ENCODE data around the gene GPRIN1. TPM values are rescaled to one million over a fixed set of nuclear protein-coding genes. Genes with fewer than 3 reads are reported as not detected.

The GPRIN1 gene
- total and polyA plus RNA-seq, 2 of the 4 experiments (the other 2 are of a cell fraction), result 3.0 to 4.7 TPM

GRCh38 chr5:176560364-176560763 lies 49.6 kb downstream of the GPRIN1 start:
- H2BK5ac ChIP-seq (ENCODE audit: low read depth, low read length, poor library complexity, severe bottlenecking), result no peak overlapping the region
- H2AFZ ChIP-seq (replicated peaks; ENCODE audit: low read length, poor library complexity), result no peak overlapping the region
- no peak overlapping the region for H3K4me2 ChIP-seq (ENCODE audit: low read depth, low read length)
- ChIA-PET POLR2A (ENCODE audit: unreplicated experiment) (no interaction called here), CTCF (interaction anchor here (0.5 kb wide), 1 partner anchor 146 kb away, joined by 4 read pairs; no protein-coding TSS in a partner anchor)
- peak overlapping the region; percentile 70 for H2AK9ac ChIP-seq (replicated peaks; ENCODE audit: low read depth, low read length, poor library complexity)
- ATAC-seq (ENCODE audit: low read depth) (no peak), DNase-seq (no peak)
- no peak overlapping the region for H3K23ac ChIP-seq (ENCODE audit: low read depth, low read length)
- H3K9me1 ChIP-seq (ENCODE audit: insufficient read depth, low read length), result no peaks in the 10 kb centered on the region
- H2BK20ac ChIP-seq (ENCODE audit: low read depth, low read length), result no peak overlapping the region
- no peak overlapping the region for H2AK5ac ChIP-seq (ENCODE audit: low read depth, low read length)
- no peak overlapping the region for H2BK120ac ChIP-seq (ENCODE audit: low read depth, low read length)
- no peaks in the 10 kb centered on the region for H3K4me1 ChIP-seq (ENCODE audit: control insufficient read depth, insufficient read depth, low read length)
- no peak overlapping the region for H3K4ac ChIP-seq (ENCODE audit: low read depth, low read length)
- 86% methylated on average over 4 of the region's 8 CpGs; no CpG with 5 or more reads in 1 of the 2 experiments for WGBS, 2 experiments (ENCODE audit: extremely low coverage in 2 of 2, insufficient read length in 1 of 2)
- intact Hi-C loops (cut with micrococcal nuclease), result no loop called here
- no peak for TF ChIP-seq MXI1 (IDR thresholded peaks at IDR 0.05; ENCODE audit: borderline replicate concordance, low read depth, low read length)
- TF ChIP-seq, protein P1, sequence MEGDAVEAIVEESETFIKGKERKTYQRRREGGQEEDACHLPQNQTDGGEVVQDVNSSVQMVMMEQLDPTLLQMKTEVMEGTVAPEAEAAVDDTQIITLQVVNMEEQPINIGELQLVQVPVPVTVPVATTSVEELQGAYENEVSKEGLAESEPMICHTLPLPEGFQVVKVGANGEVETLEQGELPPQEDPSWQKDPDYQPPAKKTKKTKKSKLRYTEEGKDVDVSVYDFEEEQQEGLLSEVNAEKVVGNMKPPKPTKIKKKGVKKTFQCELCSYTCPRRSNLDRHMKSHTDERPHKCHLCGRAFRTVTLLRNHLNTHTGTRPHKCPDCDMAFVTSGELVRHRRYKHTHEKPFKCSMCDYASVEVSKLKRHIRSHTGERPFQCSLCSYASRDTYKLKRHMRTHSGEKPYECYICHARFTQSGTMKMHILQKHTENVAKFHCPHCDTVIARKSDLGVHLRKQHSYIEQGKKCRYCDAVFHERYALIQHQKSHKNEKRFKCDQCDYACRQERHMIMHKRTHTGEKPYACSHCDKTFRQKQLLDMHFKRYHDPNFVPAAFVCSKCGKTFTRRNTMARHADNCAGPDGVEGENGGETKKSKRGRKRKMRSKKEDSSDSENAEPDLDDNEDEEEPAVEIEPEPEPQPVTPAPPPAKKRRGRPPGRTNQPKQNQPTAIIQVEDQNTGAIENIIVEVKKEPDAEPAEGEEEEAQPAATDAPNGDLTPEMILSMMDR (conservative IDR thresholded peaks at IDR 0.05; ENCODE audit: low read depth, low read length), result no peak
- no peak for TF ChIP-seq SMC3 (IDR thresholded peaks at IDR 0.05; ENCODE audit: low read depth, low read length)
- TF ChIP-seq ELK1 (IDR thresholded peaks at IDR 0.05; ENCODE audit: borderline replicate concordance, low read depth, low read length), result no peak
- no peak for TF ChIP-seq BHLHE40 (IDR thresholded peaks at IDR 0.05; ENCODE audit: low read depth, low read length)
- no peak for TF ChIP-seq FOS (IDR thresholded peaks at IDR 0.05; ENCODE audit: low read depth, low read length)
- TF ChIP-seq MAFK (IDR thresholded peaks at IDR 0.05; ENCODE audit: low read depth, low read length), result no peak
- TF ChIP-seq RFX5 (IDR thresholded peaks at IDR 0.05; ENCODE audit: low read depth, low read length), result no peak
- no peak for TF ChIP-seq USF2 (IDR thresholded peaks at IDR 0.05; ENCODE audit: low read depth, low read length)
- TF ChIP-seq POLR2A (IDR thresholded peaks at IDR 0.05; ENCODE audit: low read depth, low read length), result no peak
- TF ChIP-seq MAZ (IDR thresholded peaks at IDR 0.05; ENCODE audit: borderline replicate concordance, low read depth, low read length), result no peak
- TF ChIP-seq RCOR1 (IDR thresholded peaks at IDR 0.05; ENCODE audit: insufficient replicate concordance, low read length), result no peak
- TF ChIP-seq RAD21 (IDR thresholded peaks at IDR 0.05; ENCODE audit: low read length), result no peak
- no peak for TF ChIP-seq CEBPB (IDR thresholded peaks at IDR 0.05; ENCODE audit: low read depth, low read length)
- no peak for TF ChIP-seq CHD1 (IDR thresholded peaks at IDR 0.05; ENCODE audit: low read depth, low read length)
- TF ChIP-seq NFE2L2 (IDR thresholded peaks at IDR 0.05; ENCODE audit: low read depth, low read length), result no peak
- in situ Hi-C loops (cut with MboI; ENCODE audit: low sequenced_read_pairs), result loop anchor here (25.0 kb wide), 1 partner anchor 823 kb away; no protein-coding TSS in a partner anchor
- H4K20me1 ChIP-seq (ENCODE audit: insufficient read depth, low read length), result no peaks in the 10 kb centered on the region
- no peak overlapping the region for H4K5ac ChIP-seq (ENCODE audit: low read depth, low read length)
- H4K8ac ChIP-seq (ENCODE audit: low read depth in 2 of 2, low read length in 2 of 2), result no peak overlapping the region
- peaks cover 21% of the 10 kb centered on the region for H3K27me3 ChIP-seq (ENCODE audit: control insufficient read depth, insufficient read depth, low read length)
- H3K14ac ChIP-seq (replicated peaks; ENCODE audit: low read depth, low read length), result no peak overlapping the region
- no peaks in the 10 kb centered on the region for H3K36me3 ChIP-seq (ENCODE audit: control insufficient read depth, insufficient read depth, low read length)
- H2BK15ac ChIP-seq (ENCODE audit: low read depth, low read length), result no peak overlapping the region
- H3K9me3 ChIP-seq (ENCODE audit: control insufficient read depth, insufficient read depth, low read length), result peaks cover 3% of the 10 kb centered on the region
- no peaks in the 10 kb centered on the region for H3K79me1 ChIP-seq (ENCODE audit: low read depth in 1 of 2, low read length in 2 of 2)
- no peak overlapping the region for H3K27ac ChIP-seq (ENCODE audit: insufficient read depth, low read length)
- no peak overlapping the region for H4K91ac ChIP-seq (ENCODE audit: insufficient read depth, low read depth, low read length)
- no peak overlapping the region for H3K9ac ChIP-seq (ENCODE audit: low read depth, low read length)
- no peak overlapping the region for H3K18ac ChIP-seq (ENCODE audit: low read depth, low read length)
- H3K56ac ChIP-seq (ENCODE audit: extremely low read depth, insufficient read depth, low read length), result no peak overlapping the region
- no TSS peak for BruUV-seq (replicated peaks)
- H3K4me3 ChIP-seq (ENCODE audit: insufficient read depth, low read depth, low read length), result no peak overlapping the region
- dilution Hi-C loops (cut with HindIII; ENCODE audit: low sequenced_read_pairs, unreplicated experiment), result no loop called here

Measured in IMR-90 (cell line).